Measurements from ENCODE around the gene TGOLN2. TPM values are rescaled to one million over a fixed set of nuclear protein-coding genes. Genes with fewer than 3 reads are reported as not detected.
A peak's percentile ranks its signal among the peaks of the same experiment; 100 is the strongest.

TGOLN2 gene
- total and polyA plus RNA-seq, 11 donors: 15.5 to 130 (median 82.9) TPM

DNA sequence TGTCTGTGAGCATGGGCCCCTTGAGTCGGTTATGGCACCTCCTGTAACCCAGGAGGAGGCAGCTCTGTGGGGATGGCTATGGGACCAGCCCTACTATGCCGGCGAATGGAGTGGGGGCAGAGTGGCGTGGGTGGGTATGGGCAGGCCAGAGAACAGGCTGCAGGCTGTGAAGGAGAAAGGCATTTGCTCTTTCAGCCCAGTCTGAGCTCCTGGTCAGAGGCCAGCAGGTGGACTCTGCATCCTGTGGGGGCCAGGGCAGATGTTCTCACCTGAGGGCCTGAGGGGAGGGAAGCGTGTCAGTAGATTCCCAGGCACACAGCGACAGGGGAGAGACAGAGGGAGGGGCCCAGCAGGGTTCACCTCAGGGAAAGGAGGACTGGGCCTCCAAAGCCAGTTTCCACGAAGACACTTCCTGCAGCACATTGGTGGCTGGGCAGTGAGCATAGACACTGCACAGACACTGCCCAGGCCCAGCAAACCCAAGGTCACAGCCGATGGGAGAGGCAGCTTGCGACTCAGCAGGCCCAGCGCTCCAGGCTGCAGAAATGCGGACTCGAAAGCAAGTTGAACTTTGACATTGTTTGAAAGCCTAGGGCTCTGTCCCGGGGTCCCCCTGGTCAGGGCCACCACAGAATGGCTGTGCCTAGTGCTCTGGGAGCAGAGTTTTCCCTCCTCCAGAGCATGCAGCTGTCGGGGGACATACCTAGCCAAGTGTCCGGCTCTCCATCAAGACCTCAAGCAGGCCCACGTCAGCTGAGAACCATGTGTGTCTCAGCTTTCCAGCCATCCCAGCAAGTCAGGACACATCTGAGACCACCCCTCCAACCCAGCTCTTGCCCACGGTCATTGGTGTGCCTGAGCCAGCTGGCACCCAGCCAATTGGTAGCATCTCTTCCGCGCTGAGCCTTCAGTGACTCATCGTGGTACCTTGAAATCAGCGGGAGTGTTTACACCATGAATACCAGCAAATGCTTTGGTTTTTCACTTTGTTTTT lies 53.8 kb downstream of the TGOLN2 start:
- Histone ChIP-seq H3K4me1 (peaks cover 0 to 71% (median 50%) of the 10 kb centered on the region in 12 donors), H3K27ac (peak overlapping the region in 4 of 12 donors; percentile 6 to 46 (median 11)), H3K9me3 (no peaks in the 10 kb centered on the region), H3K27me3 (no peaks in the 10 kb centered on the region), H3K4me3 (no peak overlapping the region), H3K36me3 (no peaks in the 10 kb centered on the region)
- no peak for TF ChIP-seq CTCF (IDR thresholded peaks at IDR 0.05)
- TF ChIP-seq POLR2A (IDR thresholded peaks at IDR 0.05): no peak
- DNase-seq: peak in 1 of 5 donors; percentile 68
- intact Hi-C loops (cut with DNase I): no loop called here
- WGBS, 4 donors: 59 to 70% (median 64%) methylated on average over 17 to 21 of the region's 21 CpGs
- ATAC-seq: no peak

DNA sequence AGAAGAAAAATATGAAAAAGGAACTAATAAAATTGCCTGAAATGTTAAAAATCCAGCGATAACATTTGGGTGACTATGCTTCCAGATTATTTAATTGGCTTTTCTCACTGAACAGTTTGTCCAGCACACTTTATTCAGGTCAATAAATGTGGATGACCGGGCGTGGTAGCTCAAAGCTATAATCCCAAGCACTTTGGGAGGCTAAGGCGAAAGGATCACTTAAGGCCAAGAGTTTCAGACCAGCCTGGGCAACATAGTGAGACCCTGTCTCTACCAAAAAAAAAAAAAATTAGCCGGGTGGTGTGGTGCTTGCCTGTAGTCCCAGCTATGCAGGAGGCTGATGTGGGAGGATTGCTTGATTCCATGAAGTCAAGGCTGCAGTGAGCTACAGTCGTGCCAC lies 55.4 kb downstream of the TGOLN2 start:
- ATAC-seq (no peak), DNase-seq (no peak)
- TF ChIP-seq CTCF (IDR thresholded peaks at IDR 0.05) (no peak), POLR2A (IDR thresholded peaks at IDR 0.05) (no peak)
- H3K36me3 ChIP-seq: no peaks in the 10 kb centered on the region
- no peaks in the 10 kb centered on the region for H3K27me3 ChIP-seq
- H3K4me1 ChIP-seq: peaks cover 0 to 65% (median 36%) of the 10 kb centered on the region in 12 donors
- no peaks in the 10 kb centered on the region for H3K9me3 ChIP-seq
- no peak overlapping the region for H3K4me3 ChIP-seq
- intact Hi-C loops (cut with DNase I): no loop called here
- 78 to 97% (median 87%) methylated on average over 6 of the region's 6 CpGs for WGBS, 4 donors
- H3K27ac ChIP-seq: peak overlapping the region in 1 of 12 donors; percentile 34

DNA sequence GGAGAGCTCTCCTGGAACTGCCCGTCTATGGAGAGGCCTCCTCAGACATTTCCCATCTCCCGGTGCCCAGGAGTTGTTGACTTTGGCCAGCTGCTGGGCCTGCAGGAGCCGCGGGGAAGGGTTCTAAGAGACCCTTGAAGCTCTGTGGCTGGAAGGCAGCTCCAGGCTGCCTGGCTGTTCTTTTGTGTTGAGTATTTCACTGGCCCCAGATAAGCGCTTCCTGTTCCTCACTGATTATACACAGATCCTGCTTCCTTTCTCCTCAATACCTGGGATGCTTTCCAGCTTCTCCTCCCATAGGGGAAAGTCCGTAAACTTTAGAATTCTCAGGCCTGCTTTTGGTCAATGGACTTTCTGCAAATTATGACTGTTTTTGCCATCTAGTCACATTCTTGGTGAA lies 57.8 kb downstream of the TGOLN2 start:
- 29 to 52% (median 43%) methylated on average over 6 of the region's 6 CpGs for WGBS, 4 donors
- H3K4me3 ChIP-seq: peak overlapping the region in 4 of 12 donors; percentile 12 to 32 (median 22)
- no peak for TF ChIP-seq CTCF (IDR thresholded peaks at IDR 0.05)
- TF ChIP-seq POLR2A (IDR thresholded peaks at IDR 0.05): no peak
- no peaks in the 10 kb centered on the region for H3K36me3 ChIP-seq
- H3K4me1 ChIP-seq: peaks cover 5 to 80% (median 44%) of the 10 kb centered on the region in 12 donors
- H3K27me3 ChIP-seq: no peaks in the 10 kb centered on the region
- H3K27ac ChIP-seq: peak overlapping the region; percentile 52 to 89 (median 76)
- no peaks in the 10 kb centered on the region for H3K9me3 ChIP-seq
- DNase-seq (peak in 3 of 5 donors; percentile 46 to 62 (median 57)), ATAC-seq (peak; percentile 44 to 88 (median 69))
- intact Hi-C loops (cut with DNase I): no loop called here

Other genes with a start within 250 kb of the TGOLN2 start
- 1 to 10 TPM; 1.9 to 9.8 (median 6.4) TPM for gene TCF7L1, start 194.6 kb downstream of the TGOLN2 start, total RNA-seq
- gene TCF7L1, start 194.6 kb downstream of the TGOLN2 start, polyA plus RNA-seq: 1 to 10 TPM; 3.9 to 6.1 TPM
- gene RETSAT, start 26.5 kb upstream of the TGOLN2 start, total RNA-seq: 10 to 100 TPM; 27.5 to 74.9 (median 50.9) TPM
- 10 to 100 TPM; 22.5 to 36.3 TPM for gene RETSAT, start 26.5 kb upstream of the TGOLN2 start, polyA plus RNA-seq
- gene ELMOD3, start 26.8 kb upstream of the TGOLN2 start, total RNA-seq: 10 to 100 TPM in 4 of 9 donors, 1 to 10 TPM in 5; 6.0 to 18.0 (median 9.5) TPM
- 10 to 100 TPM; 10.2 to 12.5 TPM for gene ELMOD3, start 26.8 kb upstream of the TGOLN2 start, polyA plus RNA-seq
- 10 to 100 TPM in 3 of 9 donors, 1 to 10 TPM in 6; 2.8 to 91.6 (median 4.5) TPM for gene CAPG, start 82.4 kb upstream of the TGOLN2 start, total RNA-seq
- 10 to 100 TPM in 1 of 2 donors, 1 to 10 TPM in 1; 2.9 to 15.6 TPM for gene CAPG, start 82.4 kb upstream of the TGOLN2 start, polyA plus RNA-seq
- not detected for gene SH2D6, start 90.7 kb upstream of the TGOLN2 start, total RNA-seq
- gene SH2D6, start 90.7 kb upstream of the TGOLN2 start, polyA plus RNA-seq: not detected
- 100 to 1,000 TPM in 7 of 9 donors, 10 to 100 TPM in 2; 66.0 to 218 (median 128) TPM for gene MAT2A, start 211.2 kb upstream of the TGOLN2 start, total RNA-seq
- gene MAT2A, start 211.2 kb upstream of the TGOLN2 start, polyA plus RNA-seq: 100 to 1,000 TPM in 1 of 2 donors, 10 to 100 TPM in 1; 72.3 to 131 TPM
- 10 to 100 TPM; 13.2 to 30.7 (median 20.8) TPM for gene GGCX, start 233.5 kb upstream of the TGOLN2 start, total RNA-seq
- gene GGCX, start 233.5 kb upstream of the TGOLN2 start, polyA plus RNA-seq: 10 to 100 TPM; 12.6 to 28.7 TPM
- 100 to 1,000 TPM in 1 of 9 donors, 10 to 100 TPM in 4, 1 to 10 TPM in 4; 5.4 to 103 (median 10.1) TPM for gene VAMP8, start 249.6 kb upstream of the TGOLN2 start, total RNA-seq
- gene VAMP8, start 249.6 kb upstream of the TGOLN2 start, polyA plus RNA-seq: 10 to 100 TPM; 13.8 to 21.7 TPM

Data from heart left ventricle (tissue), 16 donors.